ENCODE data around the gene ETFDH. TPM values are rescaled to one million over a fixed set of nuclear protein-coding genes. Genes with fewer than 3 reads are reported as not detected.
A peak's percentile ranks its signal among the peaks of the same experiment; 100 is the strongest.

ETFDH gene
- total RNA-seq, 5 donors from 2014 or later (not counting 1 experiment from before 2014, with no cell fraction given): 7.2 to 23.8 (median 14.3) TPM

DNA sequence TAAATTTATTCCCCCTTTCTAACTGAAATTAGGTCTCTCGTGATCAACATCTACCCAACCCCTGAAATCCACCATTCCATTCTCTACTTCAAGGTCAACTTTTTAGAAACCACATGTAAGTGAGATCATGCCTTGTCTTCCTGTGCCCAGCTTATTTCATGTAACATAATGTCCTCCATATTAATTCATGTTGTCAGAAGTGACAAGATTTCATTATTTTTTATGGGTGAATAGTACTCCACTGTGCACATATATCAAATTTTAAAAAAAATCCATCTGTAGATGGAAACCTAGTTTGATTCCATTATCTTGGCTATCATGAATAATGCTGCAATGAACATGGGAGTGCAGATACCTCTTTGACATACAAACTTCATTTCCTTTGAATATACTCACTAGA, 49.6 kb downstream of the ETFDH start:
- DNase-seq (no peak), ATAC-seq (replicated peaks in 1 of 4) (no peak)
- ChIA-PET POLR2A (no interaction called here), CTCF (interaction anchor here (0.6 to 1.0 kb wide), 2 partner anchors 9 to 474 kb away, joined by 3 read pairs; no protein-coding TSS in a partner anchor)
- Histone ChIP-seq H3K36me3 (ENCODE audit: control insufficient read depth in 2 of 2, extremely low read depth in 1 of 2, insufficient read depth in 1 of 2, low read length in 1 of 2) (peaks cover 0 to 37% of the 10 kb centered on the region in 2 donors), H3K4me1 (ENCODE audit: control insufficient read depth in 1 of 2, extremely low read depth in 1 of 2, insufficient read depth in 2 of 2, low read length in 2 of 2) (peaks cover 9 to 15% of the 10 kb centered on the region in 2 experiments), H3K27ac (ENCODE audit: low read length) (peak overlapping the region; percentile 87), H3K9me3 (no peaks in the 10 kb centered on the region), H3K4me3 (ENCODE audit: control insufficient read depth in 1 of 2, extremely low read depth in 1 of 2, low read length in 1 of 2) (no peak overlapping the region), H3K27me3 (replicated peaks in 1 of 2; ENCODE audit: control insufficient read depth in 2 of 2, extremely low read depth in 1 of 2, insufficient read depth in 2 of 2, low read length in 1 of 2) (peaks cover 0 to 5% of the 10 kb centered on the region in 2 experiments)
- no peaks in the 10 kb centered on the region for H3K9me3 Mint-ChIP-seq
- peaks cover 35 to 43% (median 40%) of the 10 kb centered on the region in 3 donors for H3K4me1 Mint-ChIP-seq
- no CpG with 5 or more reads among the region's 1 CpG for WGBS (ENCODE audit: insufficient coverage)
- peaks cover 6 to 7% of the 10 kb centered on the region in 2 donors for H3K27me3 Mint-ChIP-seq
- peaks cover 37% of the 10 kb centered on the region for H3K36me3 Mint-ChIP-seq
- peak overlapping the region; percentile 75 to 100 for H3K27ac Mint-ChIP-seq
- peak overlapping the region; percentile 99 to 100 (median 100) for H3K4me3 Mint-ChIP-seq

DNA sequence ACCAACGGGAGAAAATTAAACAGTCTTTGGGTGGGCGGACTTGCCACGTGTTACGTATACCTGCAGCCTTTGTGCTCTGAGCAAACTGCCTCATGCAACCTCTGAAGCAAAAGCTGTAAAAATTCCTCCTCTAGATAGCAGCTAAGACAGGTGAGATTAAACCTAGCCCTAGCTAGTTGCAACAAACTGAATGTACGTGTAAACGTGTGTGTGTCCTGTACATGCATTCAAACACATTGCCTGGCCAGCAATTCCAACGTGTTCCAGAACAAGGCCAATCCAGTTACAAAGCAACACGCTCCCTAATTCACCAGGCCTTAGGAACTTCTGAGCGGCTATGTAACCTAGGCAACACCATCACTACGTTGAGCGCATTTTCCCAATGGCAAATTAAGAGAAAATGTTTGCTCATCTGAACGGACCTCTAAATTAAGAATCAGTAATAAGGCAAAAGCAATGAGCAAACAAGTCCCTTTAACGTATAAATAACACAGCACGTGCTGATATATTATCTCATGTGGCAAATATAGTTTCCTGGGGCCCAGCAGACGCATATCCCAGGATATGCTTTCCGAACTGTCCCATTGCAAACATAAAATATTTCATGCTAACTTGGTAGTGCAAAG, 50.3 kb downstream of the ETFDH start:
- ChIA-PET CTCF (no interaction called here), POLR2A (no interaction called here)
- Mint-ChIP-seq H3K27ac (peak overlapping the region; percentile 98 to 100), H3K36me3 (peaks cover 31% of the 10 kb centered on the region), H3K4me3 (peak overlapping the region; percentile 99 to 100 (median 100)), H3K9me3 (no peaks in the 10 kb centered on the region), H3K4me1 (peaks cover 35 to 43% (median 40%) of the 10 kb centered on the region in 3 donors), H3K27me3 (peaks cover 10 to 12% of the 10 kb centered on the region in 2 donors)
- Histone ChIP-seq H3K4me1 (ENCODE audit: control insufficient read depth in 1 of 2, extremely low read depth in 1 of 2, insufficient read depth in 2 of 2, low read length in 2 of 2) (peaks cover 9 to 15% of the 10 kb centered on the region in 2 experiments), H3K36me3 (ENCODE audit: control insufficient read depth in 2 of 2, extremely low read depth in 1 of 2, insufficient read depth in 1 of 2, low read length in 1 of 2) (peaks cover 0 to 30% of the 10 kb centered on the region in 2 donors), H3K27me3 (replicated peaks in 1 of 2; ENCODE audit: control insufficient read depth in 2 of 2, extremely low read depth in 1 of 2, insufficient read depth in 2 of 2, low read length in 1 of 2) (peaks cover 0 to 5% of the 10 kb centered on the region in 2 experiments), H3K27ac (ENCODE audit: low read length) (peak overlapping the region; percentile 87), H3K9me3 (no peaks in the 10 kb centered on the region), H3K4me3 (ENCODE audit: control insufficient read depth in 1 of 2, extremely low read depth in 1 of 2, low read length in 1 of 2) (peak overlapping the region; percentile 72 to 82)
- ATAC-seq (replicated peaks in 1 of 4): peak in 3 of 4 experiments; percentile 6 to 13 (median 7)
- 5% methylated on average over 10 of the region's 16 CpGs for WGBS (ENCODE audit: insufficient coverage)
- peak in 3 of 35 experiments; percentile 5 to 42 (median 11) for DNase-seq

DNA sequence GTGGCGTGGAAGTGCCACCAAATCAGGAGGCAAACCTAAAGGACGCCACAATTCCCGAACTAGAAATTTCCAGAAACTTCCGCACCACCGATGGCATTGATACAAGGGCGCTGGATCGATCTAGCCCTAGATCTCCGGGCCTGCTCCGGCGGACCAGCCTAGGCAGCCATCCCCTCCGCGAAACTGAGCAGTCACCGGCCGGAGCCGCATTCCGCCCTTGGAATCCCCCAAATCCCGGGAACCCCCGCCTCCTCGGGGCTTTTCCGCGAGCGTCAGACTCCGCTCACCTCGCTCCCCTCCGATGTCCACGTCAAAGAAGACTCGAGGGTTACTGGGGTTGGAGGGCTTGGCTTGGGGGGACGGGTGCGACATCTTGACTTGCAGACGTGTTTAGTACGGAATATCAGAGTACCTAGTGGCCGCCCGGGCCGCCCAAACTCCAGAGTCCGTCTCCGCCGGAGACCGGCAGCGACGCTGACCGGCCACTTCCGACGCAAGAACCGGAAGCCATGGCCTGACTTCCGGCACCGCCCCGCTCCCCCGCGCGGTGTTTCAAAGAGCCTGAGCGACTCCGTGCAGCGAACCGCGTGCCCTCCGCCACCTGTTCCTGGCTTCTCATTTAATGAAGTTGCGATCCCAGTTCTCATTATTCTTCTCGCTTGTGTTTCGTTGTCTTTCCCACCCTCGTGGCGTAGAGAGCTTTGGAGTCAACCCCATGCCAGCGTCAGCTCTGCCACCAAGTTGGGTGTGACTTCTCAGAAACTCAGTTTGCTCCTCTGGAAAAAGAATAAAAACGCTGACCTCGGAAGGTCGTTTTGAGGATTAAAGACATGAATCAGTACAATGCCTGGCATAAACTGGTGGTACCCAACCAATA, 51.1 kb downstream of the ETFDH start, which contains the start of gene PPID:
TSS of gene PPID (minus strand) at position 480 of the 877 bp plus-strand sequence. CDS start at position 372, 108 bp downstream.
- DNase-seq (peak; percentile 43 to 87 (median 70)), ATAC-seq (replicated peaks in 1 of 4) (peak; percentile 85 to 93 (median 90))
- Histone ChIP-seq H3K9me3 (no peaks in the 10 kb centered on the region), H3K36me3 (ENCODE audit: control insufficient read depth in 2 of 2, extremely low read depth in 1 of 2, insufficient read depth in 1 of 2, low read length in 1 of 2) (peaks cover 0 to 23% of the 10 kb centered on the region in 2 donors), H3K27me3 (replicated peaks in 1 of 2; ENCODE audit: control insufficient read depth in 2 of 2, extremely low read depth in 1 of 2, insufficient read depth in 2 of 2, low read length in 1 of 2) (peaks cover 0 to 5% of the 10 kb centered on the region in 2 experiments), H3K4me3 (ENCODE audit: control insufficient read depth in 1 of 2, extremely low read depth in 1 of 2, low read length in 1 of 2) (peak within 1 kb of the TSS; percentile 72 to 82), H3K4me1 (ENCODE audit: control insufficient read depth in 1 of 2, extremely low read depth in 1 of 2, insufficient read depth in 2 of 2, low read length in 2 of 2) (peaks cover 9 to 15% of the 10 kb centered on the region in 2 experiments), H3K27ac (ENCODE audit: low read length) (peak within 1 kb of the TSS; percentile 87)
- H3K9me3 Mint-ChIP-seq: no peaks in the 10 kb centered on the region
- H3K36me3 Mint-ChIP-seq: peaks cover 24% of the 10 kb centered on the region
- WGBS (ENCODE audit: insufficient coverage): under 1% methylated on average over 61 of the region's 65 CpGs
- H3K4me3 Mint-ChIP-seq: peak within 1 kb of the TSS; percentile 99 to 100 (median 100)
- H3K27me3 Mint-ChIP-seq: peaks cover 10 to 13% of the 10 kb centered on the region in 2 donors
- POLR2A ChIA-PET: interaction anchor here (0.5 to 0.6 kb wide), 3 partner anchors 47 to 87 kb away, joined by 4 to 5 read pairs (median 4); no protein-coding TSS in a partner anchor
- H3K4me1 Mint-ChIP-seq: peaks cover 35 to 43% (median 40%) of the 10 kb centered on the region in 3 donors
- CTCF ChIA-PET: interaction anchor here (0.6 to 1.6 kb wide), 3 partner anchors 55 to 129 kb away, joined by 3 to 5 read pairs (median 4); no protein-coding TSS in a partner anchor
- peak within 1 kb of the TSS; percentile 98 to 100 for H3K27ac Mint-ChIP-seq

DNA sequence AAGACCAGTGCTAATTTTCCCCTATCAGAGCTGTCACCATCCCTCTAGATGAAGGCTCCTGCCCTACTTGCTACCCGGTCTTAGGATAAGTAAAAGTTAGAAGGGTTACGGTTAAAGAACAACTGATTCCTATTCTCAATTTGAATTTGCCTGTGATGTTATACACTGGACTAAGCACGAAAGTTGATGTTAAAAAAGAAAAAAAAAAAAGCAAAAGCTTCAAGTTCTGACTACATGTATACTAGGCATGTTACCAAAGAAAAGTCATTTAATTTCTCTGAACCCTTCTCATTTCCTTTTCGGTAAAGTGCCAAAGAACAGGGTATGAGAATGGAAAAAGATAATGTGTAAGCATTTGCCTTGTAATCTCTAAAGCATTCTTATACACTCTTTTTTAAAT, 52.5 kb downstream of the ETFDH start:
- Mint-ChIP-seq H3K36me3 (peaks cover 16% of the 10 kb centered on the region), H3K4me1 (peaks cover 29 to 37% (median 36%) of the 10 kb centered on the region in 3 donors), H3K4me3 (peak overlapping the region; percentile 59 to 100 (median 100)), H3K9me3 (no peaks in the 10 kb centered on the region), H3K27me3 (peaks cover 21 to 24% of the 10 kb centered on the region in 2 donors), H3K27ac (peak overlapping the region in 1 of 2 donors; percentile 8)
- peaks cover 9 to 15% of the 10 kb centered on the region in 2 experiments for H3K4me1 ChIP-seq (ENCODE audit: control insufficient read depth in 1 of 2, extremely low read depth in 1 of 2, insufficient read depth in 2 of 2, low read length in 2 of 2)
- peaks cover 0 to 10% of the 10 kb centered on the region in 2 donors for H3K36me3 ChIP-seq (ENCODE audit: control insufficient read depth in 2 of 2, extremely low read depth in 1 of 2, insufficient read depth in 1 of 2, low read length in 1 of 2)
- no peaks in the 10 kb centered on the region for H3K9me3 ChIP-seq
- H3K27ac ChIP-seq (ENCODE audit: low read length): no peak overlapping the region
- DNase-seq (no peak), ATAC-seq (replicated peaks in 1 of 4) (no peak)
- peaks cover 0 to 5% of the 10 kb centered on the region in 2 experiments for H3K27me3 ChIP-seq (replicated peaks in 1 of 2; ENCODE audit: control insufficient read depth in 2 of 2, extremely low read depth in 1 of 2, insufficient read depth in 2 of 2, low read length in 1 of 2)
- no CpG with 5 or more reads among the region's 4 CpGs for WGBS (ENCODE audit: insufficient coverage)
- ChIA-PET CTCF (interaction anchor here (0.6 to 1.6 kb wide), 3 partner anchors 127 to 403 kb away, joined by 3 to 4 read pairs (median 3); no protein-coding TSS in a partner anchor), POLR2A (interaction anchor here (0.6 to 0.7 kb wide), 3 partner anchors 14 to 528 kb away, joined by 3 to 5 read pairs (median 3); no protein-coding TSS in a partner anchor)
- H3K4me3 ChIP-seq (ENCODE audit: control insufficient read depth in 1 of 2, extremely low read depth in 1 of 2, low read length in 1 of 2): no peak overlapping the region

DNA sequence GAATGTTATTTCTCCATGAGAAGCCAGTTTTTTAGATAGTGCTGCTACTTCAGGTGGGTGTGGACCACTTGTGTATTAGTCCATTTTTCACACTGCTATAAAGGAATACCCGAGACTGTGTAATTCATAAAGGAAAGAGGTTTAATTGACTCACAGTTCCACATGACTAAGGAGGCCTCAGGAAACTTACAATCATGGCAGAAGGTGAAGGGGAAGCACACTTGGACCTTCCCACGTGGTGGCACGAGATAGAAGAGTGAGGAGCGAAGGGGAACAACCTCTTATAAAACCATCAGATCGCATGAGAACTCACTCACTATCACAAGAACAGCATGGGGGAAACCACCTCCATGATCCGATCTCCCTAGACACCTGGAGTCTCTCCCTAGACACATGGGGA, 54.5 kb downstream of the ETFDH start:
- H3K27ac Mint-ChIP-seq: no peak overlapping the region
- ATAC-seq (replicated peaks in 1 of 4) (no peak), DNase-seq (no peak)
- peaks cover 0 to 5% of the 10 kb centered on the region in 2 experiments for H3K27me3 ChIP-seq (replicated peaks in 1 of 2; ENCODE audit: control insufficient read depth in 2 of 2, extremely low read depth in 1 of 2, insufficient read depth in 2 of 2, low read length in 1 of 2)
- peaks cover 7 to 15% of the 10 kb centered on the region in 2 experiments for H3K4me1 ChIP-seq (ENCODE audit: control insufficient read depth in 1 of 2, extremely low read depth in 1 of 2, insufficient read depth in 2 of 2, low read length in 2 of 2)
- no peaks in the 10 kb centered on the region for H3K9me3 ChIP-seq
- H3K36me3 ChIP-seq (ENCODE audit: control insufficient read depth in 2 of 2, extremely low read depth in 1 of 2, insufficient read depth in 1 of 2, low read length in 1 of 2): no peaks in the 10 kb centered on the region
- no peak overlapping the region for H3K4me3 Mint-ChIP-seq
- peaks cover 4% of the 10 kb centered on the region for H3K36me3 Mint-ChIP-seq
- no peak overlapping the region for H3K4me3 ChIP-seq (ENCODE audit: control insufficient read depth in 1 of 2, extremely low read depth in 1 of 2, low read length in 1 of 2)
- peaks cover 25 to 27% of the 10 kb centered on the region in 2 donors for H3K27me3 Mint-ChIP-seq
- ChIA-PET POLR2A (interaction anchor here in 1 of 2 donors (0.7 kb wide), 1 partner anchor 626 kb away, joined by 3 read pairs; no protein-coding TSS in a partner anchor), CTCF (no interaction called here)
- no peaks in the 10 kb centered on the region for H3K9me3 Mint-ChIP-seq
- peaks cover 21 to 25% (median 25%) of the 10 kb centered on the region in 3 donors for H3K4me1 Mint-ChIP-seq
- H3K27ac ChIP-seq (ENCODE audit: low read length): no peak overlapping the region
- no CpG with 5 or more reads among the region's 6 CpGs for WGBS (ENCODE audit: insufficient coverage)
